Stimulated activated effector memory CD8-positive, alpha-beta T cell treated with anti-CD3 and anti-CD28 coated beads, Interleukin-12 subunit alpha, Interleukin-12 subunit beta, amount 100 ng/mL, for 72 hours (primary cell): ENCODE results near the gene COPE.

Experiments used
- ATAC-seq: fragments of 150-1000 bp; cut with Tn5 transposase; 2 replicates; pipeline ENCODE4 v1.10.0; 2021
- DNase-seq, 2 donors: peaks; one replicate each; pipeline ENCODE4 v3.0.0; 2021 to 2022; ENCODE audit warnings: low spot score in 2 of 2
- H3K27ac Mint-ChIP-seq: one replicate; pipeline ENCODE4 v1.8.0; 2022; ENCODE audit warnings: mild to moderate bottlenecking, mixed read lengths
- H3K36me3 Mint-ChIP-seq: one replicate; pipeline ENCODE4 v1.8.0; 2022; ENCODE audit warnings: mild to moderate bottlenecking, mixed read lengths
- H3K4me1 Mint-ChIP-seq: one replicate; pipeline ENCODE4 v1.8.0; 2022; ENCODE audit warnings: mixed read lengths
- H3K4me3 Mint-ChIP-seq: one replicate; pipeline ENCODE4 v1.8.0; 2022; ENCODE audit warnings: mild to moderate bottlenecking, mixed read lengths
- H3K9me3 Mint-ChIP-seq: one replicate; pipeline ENCODE4 v1.8.0; 2022; ENCODE audit warnings: mixed read lengths

COPE gene

DNA sequence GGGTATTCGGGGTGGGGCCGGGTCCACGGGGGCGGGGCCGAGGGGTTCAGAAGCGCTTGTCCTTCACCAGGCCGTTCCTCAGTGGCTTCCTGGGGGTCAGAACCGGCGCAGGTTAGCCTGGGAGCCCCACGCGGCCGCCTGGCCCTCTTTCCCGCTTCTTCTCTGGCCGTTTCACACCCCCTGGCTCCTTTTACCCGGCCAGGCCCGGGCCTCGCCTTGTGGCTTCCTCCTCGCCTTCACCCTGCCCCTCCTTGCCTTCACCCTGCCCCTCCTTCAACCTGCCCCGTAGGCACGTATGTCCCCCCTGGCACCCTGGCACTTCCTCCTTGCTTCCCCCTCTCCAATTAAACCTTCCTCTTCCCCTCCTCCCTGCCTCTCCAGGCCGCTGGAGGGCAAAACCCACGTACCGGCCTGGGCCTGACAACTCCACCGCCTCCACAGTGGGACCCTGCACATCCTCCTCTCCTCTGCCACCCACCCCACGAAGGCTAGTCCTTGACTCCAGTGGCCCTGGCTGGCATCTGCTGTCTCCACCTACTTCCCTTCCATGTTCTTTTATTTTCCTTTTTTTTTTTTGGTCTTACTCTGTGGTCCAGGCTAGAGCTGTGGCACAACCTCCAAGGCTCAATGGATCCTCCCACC is 48.5 kb downstream of the COPE start:
- no peak for ATAC-seq
- Mint-ChIP-seq H3K4me3 (peak overlapping the region; percentile 18), H3K4me1 (peaks cover 20% of the 10 kb centered on the region), H3K36me3 (peaks cover 38% of the 10 kb centered on the region), H3K27ac (peak overlapping the region; percentile 78), H3K9me3 (no peaks in the 10 kb centered on the region)
- no peak for DNase-seq

GRCh38 chr19:18869781-18870530 is 49.2 kb downstream of the COPE start:
- Mint-ChIP-seq H3K27ac (no peak overlapping the region), H3K4me3 (no peak overlapping the region), H3K9me3 (no peaks in the 10 kb centered on the region), H3K36me3 (peaks cover 45% of the 10 kb centered on the region), H3K4me1 (peaks cover 20% of the 10 kb centered on the region)
- ATAC-seq (no peak), DNase-seq (no peak)

GRCh38 chr19:18869023-18869618 is 50.1 kb downstream of the COPE start:
- Mint-ChIP-seq H3K27ac (no peak overlapping the region), H3K36me3 (peaks cover 53% of the 10 kb centered on the region), H3K9me3 (no peaks in the 10 kb centered on the region), H3K4me3 (no peak overlapping the region), H3K4me1 (peaks cover 20% of the 10 kb centered on the region)
- DNase-seq (no peak), ATAC-seq (no peak)

GRCh38 chr19:18868380-18869022 is 50.7 kb downstream of the COPE start:
- no peak for DNase-seq
- no peaks in the 10 kb centered on the region for H3K9me3 Mint-ChIP-seq
- peaks cover 59% of the 10 kb centered on the region for H3K36me3 Mint-ChIP-seq
- no peak for ATAC-seq
- no peak overlapping the region for H3K4me3 Mint-ChIP-seq
- peaks cover 20% of the 10 kb centered on the region for H3K4me1 Mint-ChIP-seq
- H3K27ac Mint-ChIP-seq = no peak overlapping the region

DNA sequence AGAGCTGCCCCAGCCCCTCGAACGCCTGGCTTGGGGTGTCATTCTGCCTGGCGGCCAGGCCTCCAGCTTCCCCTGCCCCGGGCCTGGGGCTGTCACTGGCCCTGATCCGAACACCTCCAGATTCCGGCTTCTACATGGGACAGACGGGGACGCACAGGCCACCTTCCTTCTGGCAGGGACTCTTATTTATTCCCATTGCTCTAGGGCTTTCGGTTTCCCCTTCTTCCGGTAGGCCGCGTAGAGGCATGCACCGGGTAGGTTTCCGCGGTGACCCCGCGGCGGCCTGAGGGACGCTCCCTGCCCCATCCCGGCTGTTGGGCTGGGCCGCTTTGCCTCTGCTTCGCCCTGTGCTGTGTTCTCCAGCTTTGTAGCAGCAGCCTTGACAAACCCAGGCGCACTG is 51.4 kb downstream of the COPE start:
- Mint-ChIP-seq H3K27ac (no peak overlapping the region), H3K9me3 (no peaks in the 10 kb centered on the region), H3K4me3 (no peak overlapping the region), H3K36me3 (peaks cover 67% of the 10 kb centered on the region), H3K4me1 (peaks cover 20% of the 10 kb centered on the region)
- ATAC-seq (no peak), DNase-seq (no peak)

GRCh38 chr19:18867199-18867598 is 52.0 kb downstream of the COPE start:
- no peak for DNase-seq
- no peaks in the 10 kb centered on the region for H3K9me3 Mint-ChIP-seq
- H3K27ac Mint-ChIP-seq = no peak overlapping the region
- H3K4me3 Mint-ChIP-seq = no peak overlapping the region
- peaks cover 20% of the 10 kb centered on the region for H3K4me1 Mint-ChIP-seq
- ATAC-seq = no peak
- peaks cover 72% of the 10 kb centered on the region for H3K36me3 Mint-ChIP-seq

- no peak for DNase-seq
- Mint-ChIP-seq H3K4me1 (peaks cover 18% of the 10 kb centered on the region), H3K4me3 (no peak overlapping the region), H3K27ac (no peak overlapping the region), H3K9me3 (no peaks in the 10 kb centered on the region), H3K36me3 (peaks cover 77% of the 10 kb centered on the region)
- ATAC-seq = no peak
Observed at GRCh38 chr19:18866800-18867123, 52.4 kb downstream of the COPE start.

DNA sequence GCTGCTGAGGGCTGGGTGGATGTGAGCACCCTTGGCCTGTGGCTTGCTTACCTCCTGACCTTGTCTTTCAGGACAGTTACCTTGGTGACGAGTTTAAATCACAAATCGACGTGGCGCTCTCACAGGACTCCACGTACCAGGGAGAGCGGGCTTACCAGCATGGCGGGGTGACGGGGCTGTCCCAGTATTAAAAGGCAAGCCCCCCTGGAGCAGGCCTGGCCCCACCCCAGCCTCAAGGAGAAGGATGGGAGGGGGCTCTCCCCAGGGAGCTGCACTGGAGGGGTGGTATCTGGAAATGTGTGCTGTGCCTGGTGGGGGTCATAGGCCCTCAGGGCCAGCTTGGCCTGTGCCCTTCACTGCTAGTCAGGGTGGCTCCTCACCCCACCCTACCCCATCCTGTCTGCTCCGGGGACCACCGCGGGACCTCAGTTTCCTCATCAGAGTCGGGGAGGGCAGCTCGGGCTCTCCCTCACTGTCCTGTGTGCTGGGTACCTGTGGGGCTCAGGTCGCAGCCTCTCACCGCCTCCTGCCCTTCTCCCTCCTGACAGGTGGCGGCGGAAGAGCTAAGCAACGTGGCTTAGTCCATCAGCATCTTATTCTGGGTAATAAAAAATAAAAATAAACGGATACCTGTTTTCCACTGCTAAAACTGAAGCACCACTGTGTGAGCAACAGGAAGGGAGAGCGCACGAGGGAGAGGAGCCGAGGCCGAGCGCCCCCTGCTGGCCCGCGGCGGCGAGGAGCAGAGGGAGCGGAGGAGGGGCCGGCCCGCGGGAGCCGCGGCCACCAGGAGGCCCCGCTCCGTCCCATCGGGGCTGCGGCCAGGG is 53.0 kb downstream of the COPE start:
- Mint-ChIP-seq H3K27ac (no peak overlapping the region), H3K4me3 (no peak overlapping the region), H3K36me3 (peaks cover 82% of the 10 kb centered on the region), H3K4me1 (peaks cover 14% of the 10 kb centered on the region), H3K9me3 (no peaks in the 10 kb centered on the region)
- ATAC-seq (peak; percentile 87), DNase-seq (peak; percentile 71 to 82)

- H3K27ac Mint-ChIP-seq = no peak overlapping the region
- H3K36me3 Mint-ChIP-seq = peaks cover 83% of the 10 kb centered on the region
- ATAC-seq (no peak), DNase-seq (no peak)
- H3K4me3 Mint-ChIP-seq = no peak overlapping the region
- H3K9me3 Mint-ChIP-seq = no peaks in the 10 kb centered on the region
- peaks cover 7% of the 10 kb centered on the region for H3K4me1 Mint-ChIP-seq
Observed at GRCh38 chr19:18865106-18865972, 53.8 kb downstream of the COPE start.

DNA sequence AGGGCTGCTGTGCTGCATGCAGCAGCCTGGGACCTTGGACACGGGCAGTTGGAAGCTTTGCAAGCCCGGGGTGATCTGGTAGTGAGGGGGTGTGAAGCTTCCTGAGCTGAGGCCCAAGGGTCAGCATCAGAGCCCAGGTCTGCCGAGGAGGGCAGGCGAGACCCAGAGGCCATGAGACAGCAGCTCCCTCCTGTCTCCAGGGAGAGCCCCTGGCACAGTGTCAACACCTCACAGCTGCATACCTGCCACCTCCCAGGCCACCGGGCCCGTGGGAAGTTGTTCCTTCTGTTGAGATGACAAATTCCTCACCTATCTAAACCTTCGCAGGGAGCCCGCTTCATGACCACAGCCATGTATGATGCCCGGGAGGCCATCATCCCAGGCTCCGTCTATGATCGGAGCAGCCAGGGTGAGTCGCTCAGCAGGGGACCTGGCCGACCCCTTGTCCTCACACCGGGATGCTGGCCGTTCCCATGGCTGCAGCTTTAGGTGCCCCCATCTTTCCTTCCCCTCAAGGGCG is 55.3 kb downstream of the COPE start:
- Mint-ChIP-seq H3K4me3 (no peak overlapping the region), H3K36me3 (peaks cover 90% of the 10 kb centered on the region), H3K4me1 (peaks cover 7% of the 10 kb centered on the region), H3K27ac (peak overlapping the region; percentile 20), H3K9me3 (no peaks in the 10 kb centered on the region)
- no peak for DNase-seq
- no peak for ATAC-seq

GRCh38 chr19:18862976-18863842 is 56.0 kb downstream of the COPE start:
- Mint-ChIP-seq H3K9me3 (no peaks in the 10 kb centered on the region), H3K36me3 (peaks cover 93% of the 10 kb centered on the region), H3K27ac (no peak overlapping the region), H3K4me1 (peaks cover 7% of the 10 kb centered on the region), H3K4me3 (no peak overlapping the region)
- ATAC-seq (no peak), DNase-seq (no peak)

GRCh38 chr19:18861917-18862316 is 57.3 kb downstream of the COPE start:
- no peak for ATAC-seq
- Mint-ChIP-seq H3K9me3 (no peaks in the 10 kb centered on the region), H3K4me3 (no peak overlapping the region), H3K27ac (no peak overlapping the region), H3K36me3 (peaks cover 93% of the 10 kb centered on the region), H3K4me1 (peaks cover 7% of the 10 kb centered on the region)
- no peak for DNase-seq

DNA sequence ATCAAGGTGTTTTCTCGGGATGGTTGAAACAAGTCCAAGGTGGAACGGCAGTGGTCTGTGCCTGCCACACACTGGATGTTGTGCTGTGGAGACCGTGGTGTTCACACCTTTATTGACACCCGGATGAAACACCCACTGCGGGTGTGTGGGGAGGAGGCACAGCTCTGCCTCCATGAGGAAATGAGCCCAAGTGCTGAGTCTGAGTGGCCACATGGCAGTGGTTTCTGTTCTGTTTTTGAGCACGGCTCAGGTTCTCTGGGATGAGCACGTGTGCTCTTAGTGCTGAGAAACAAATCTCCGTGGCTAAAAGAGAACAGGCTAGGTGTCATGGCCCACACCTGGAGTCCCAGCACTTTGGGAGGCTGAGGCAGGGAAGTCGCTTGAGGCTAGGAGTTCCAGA is 58.0 kb downstream of the COPE start:
- no peak overlapping the region for H3K4me3 Mint-ChIP-seq
- H3K27ac Mint-ChIP-seq = peak overlapping the region; percentile 83
- no peaks in the 10 kb centered on the region for H3K9me3 Mint-ChIP-seq
- ATAC-seq = no peak
- DNase-seq = no peak
- H3K36me3 Mint-ChIP-seq = peaks cover 93% of the 10 kb centered on the region
- peaks cover 5% of the 10 kb centered on the region for H3K4me1 Mint-ChIP-seq
